ENCODE data around the gene UXT. TPM values are rescaled to one million over a fixed set of nuclear protein-coding genes. Genes with fewer than 3 reads are reported as not detected.

UXT gene
- total and polyA plus RNA-seq, 9 of the 15 experiments (the other 6 are each of a cell fraction or from before 2014, with no cell fraction given): 141 to 300 (median 204) TPM

DNA sequence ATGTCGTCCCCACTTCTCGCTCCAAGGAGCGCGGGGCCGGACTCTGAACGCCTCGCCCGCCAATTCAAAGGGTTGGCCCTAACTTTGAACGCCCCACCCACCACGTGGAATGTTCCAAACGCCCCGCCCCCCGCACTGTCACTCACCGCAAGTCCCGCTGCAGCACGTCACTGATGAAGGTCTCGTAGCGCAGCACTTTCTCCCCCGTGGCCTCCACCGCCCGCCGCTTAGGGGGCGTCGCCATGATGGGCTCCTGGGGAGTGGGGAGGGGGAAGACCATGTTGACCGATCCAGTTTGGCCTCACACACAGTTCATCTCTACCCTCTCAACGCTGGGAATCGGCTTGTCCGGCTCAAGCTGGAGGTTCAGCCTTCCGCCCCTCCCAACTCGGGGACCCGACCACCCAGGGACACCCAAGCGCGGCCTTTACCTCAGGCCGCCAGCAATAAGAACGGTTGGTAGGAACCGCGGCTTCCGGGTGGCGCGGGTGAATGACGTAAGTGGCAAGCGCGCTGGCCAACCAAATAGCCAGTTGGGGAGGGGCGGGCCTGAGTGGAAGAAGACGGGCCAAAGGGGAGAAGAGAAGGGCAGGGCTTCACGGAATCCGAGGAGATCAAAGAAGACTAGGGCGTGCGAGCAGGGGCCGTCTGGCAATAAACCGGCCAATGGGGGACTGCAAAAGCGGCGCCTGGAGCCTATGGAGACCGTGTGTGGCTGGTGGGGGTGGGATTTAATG lies at the start of gene UXT (continued):
- TF ChIP-seq PTTG1 (tag; IDR thresholded peaks at IDR 0.05; ENCODE audit: low read depth) (no peak), CHD1 (IDR thresholded peaks at IDR 0.05; ENCODE audit: low read length) (peak; percentile 77), TOE1 (IDR thresholded peaks at IDR 0.05; ENCODE audit: borderline replicate concordance) (peak; percentile 78; the same call in 1 of the 2 replicates), TOE1 (CRISPR knock-in tag; IDR thresholded peaks at IDR 0.05; ENCODE audit: borderline replicate concordance, low read depth) (no peak), SMAD4 (CRISPR knock-in tag; conservative IDR thresholded peaks at IDR 0.05) (0 out of 2 replicates have a peak, but pooled peaks have one; percentile 45), SIRT6 (IDR thresholded peaks at IDR 0.05; ENCODE audit: low read depth, low read length) (no peak), CBFA2T3 (IDR thresholded peaks at IDR 0.05) (no peak), ETV5 (CRISPR knock-in tag; IDR thresholded peaks at IDR 0.05; ENCODE audit: low read depth) (peak; percentile 10; the same call in 1 of the 2 replicates), POLR2B (IDR thresholded peaks at IDR 0.05; ENCODE audit: low read depth, partially characterized antibody) (peak; percentile 76), ZNF551 (CRISPR knock-in tag; IDR thresholded peaks at IDR 0.05) (no peak), LCOR (CRISPR knock-in tag; IDR thresholded peaks at IDR 0.05) (peak; percentile 89), PHF21A (IDR thresholded peaks at IDR 0.05; ENCODE audit: borderline replicate concordance, low read depth) (peak; percentile 50; the same call in 1 of the 2 replicates), CBX3 (IDR thresholded peaks at IDR 0.05; ENCODE audit: borderline replicate concordance in 1 of 2, low read length in 2 of 2) (no peak), KHSRP (IDR thresholded peaks at IDR 0.05) (peak; percentile 76; the same call in 1 of the 2 replicates), ZNF707 (CRISPR knock-in tag; conservative IDR thresholded peaks at IDR 0.05) (no peak), MTA3 (IDR thresholded peaks at IDR 0.05; ENCODE audit: borderline replicate concordance) (no peak), OTX1 (CRISPR knock-in tag; IDR thresholded peaks at IDR 0.05) (no peak), CHD2 (IDR thresholded peaks at IDR 0.05; ENCODE audit: low read depth, low read length) (peak; percentile 87), THRAP3 (IDR thresholded peaks at IDR 0.05; ENCODE audit: borderline replicate concordance) (no peak), ZBTB1 (CRISPR knock-in tag; IDR thresholded peaks at IDR 0.05; ENCODE audit: borderline replicate concordance, low read depth) (no peak), SP1 (CRISPR knock-in tag; IDR thresholded peaks at IDR 0.05) (peak; percentile 88), GTF2A2 (tag; IDR thresholded peaks at IDR 0.05) (no peak), ASH1L (IDR thresholded peaks at IDR 0.05; ENCODE audit: borderline replicate concordance, low read depth, partially characterized antibody) (peak; percentile 67), FOXK2 (conservative IDR thresholded peaks at IDR 0.05 in 1 of 2, IDR thresholded peaks at IDR 0.05 in 1 of 2; ENCODE audit: low read depth in 2 of 2) (peak; percentile 82 to 89; a peak in 3 of 4 replicates), BHLHE40 (IDR thresholded peaks at IDR 0.05; ENCODE audit: low read length) (0 out of 2 replicates have a peak, but pooled peaks have one; percentile 14), NR2C2 (CRISPR knock-in tag; IDR thresholded peaks at IDR 0.05) (no peak), NR2C2 (tag; IDR thresholded peaks at IDR 0.05) (peak; percentile 85), TBL1XR1 (IDR thresholded peaks at IDR 0.05; ENCODE audit: low read length in 2 of 2) (peak in 1 of 2 experiments; percentile 45; a peak in 1 of 4 replicates)
- TF ChIP-seq, protein P1, sequence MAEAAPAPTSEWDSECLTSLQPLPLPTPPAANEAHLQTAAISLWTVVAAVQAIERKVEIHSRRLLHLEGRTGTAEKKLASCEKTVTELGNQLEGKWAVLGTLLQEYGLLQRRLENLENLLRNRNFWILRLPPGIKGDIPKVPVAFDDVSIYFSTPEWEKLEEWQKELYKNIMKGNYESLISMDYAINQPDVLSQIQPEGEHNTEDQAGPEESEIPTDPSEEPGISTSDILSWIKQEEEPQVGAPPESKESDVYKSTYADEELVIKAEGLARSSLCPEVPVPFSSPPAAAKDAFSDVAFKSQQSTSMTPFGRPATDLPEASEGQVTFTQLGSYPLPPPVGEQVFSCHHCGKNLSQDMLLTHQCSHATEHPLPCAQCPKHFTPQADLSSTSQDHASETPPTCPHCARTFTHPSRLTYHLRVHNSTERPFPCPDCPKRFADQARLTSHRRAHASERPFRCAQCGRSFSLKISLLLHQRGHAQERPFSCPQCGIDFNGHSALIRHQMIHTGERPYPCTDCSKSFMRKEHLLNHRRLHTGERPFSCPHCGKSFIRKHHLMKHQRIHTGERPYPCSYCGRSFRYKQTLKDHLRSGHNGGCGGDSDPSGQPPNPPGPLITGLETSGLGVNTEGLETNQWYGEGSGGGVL (CRISPR knock-in tag; IDR thresholded peaks at IDR 0.05): no peak
